ENCODE data around the gene RNF157. TPM values are rescaled to one million over a fixed set of nuclear protein-coding genes. Genes with fewer than 3 reads are reported as not detected.

RNF157 gene
- total RNA-seq, 1 donor, result 0.36 TPM

- Histone ChIP-seq H2AFZ (ENCODE audit: low read length) (peak overlapping the region; percentile 54), H3K27me3 (ENCODE audit: insufficient read depth, low read length) (no peaks in the 10 kb centered on the region)
- DNase-seq (ENCODE audit: insufficient read length, low spot score, missing footprints), result peak; percentile 95
These were observed 26.1 kb upstream of the RNF157 start for GRCh38 chr17:76266244-76266938.

GRCh38 chr17:76265624-76266243 lies 25.4 kb upstream of the RNF157 start:
- Histone ChIP-seq H3K79me2 (ENCODE audit: insufficient read depth, low read length) (peaks cover 43% of the 10 kb centered on the region), H3K27ac (ENCODE audit: low read depth, low read length) (peak overlapping the region; percentile 76), H3K36me3 (ENCODE audit: insufficient read depth, low read length) (peaks cover 10% of the 10 kb centered on the region), H4K20me1 (ENCODE audit: insufficient read depth, low read length) (peaks cover 2% of the 10 kb centered on the region), H3K4me2 (ENCODE audit: insufficient read depth, low read length) (peak overlapping the region; percentile 96), H3K9me3 (ENCODE audit: low read depth, low read length) (no peaks in the 10 kb centered on the region), H3K4me3 (ENCODE audit: insufficient read depth, low read length) (peak overlapping the region; percentile 93), H3K27me3 (ENCODE audit: insufficient read depth, low read length) (no peaks in the 10 kb centered on the region), H3K4me1 (ENCODE audit: insufficient read depth, low read length) (peaks cover 40% of the 10 kb centered on the region), H2AFZ (ENCODE audit: low read length) (no peak overlapping the region)
- no peak for TF ChIP-seq CTCF (IDR thresholded peaks at IDR 0.05; ENCODE audit: extremely low read depth, low read depth, low read length)
- peak; percentile 94 for DNase-seq (ENCODE audit: insufficient read length, low spot score, missing footprints)

More at GRCh38 chr17:76266244-76266938, 26.1 kb upstream of the RNF157 start:
- peaks cover 2% of the 10 kb centered on the region for H4K20me1 ChIP-seq (ENCODE audit: insufficient read depth, low read length)
- peaks cover 43% of the 10 kb centered on the region for H3K79me2 ChIP-seq (ENCODE audit: insufficient read depth, low read length)
- peak overlapping the region; percentile 76 for H3K27ac ChIP-seq (ENCODE audit: low read depth, low read length)
- peaks cover 10% of the 10 kb centered on the region for H3K36me3 ChIP-seq (ENCODE audit: insufficient read depth, low read length)
- no peak for TF ChIP-seq CTCF (IDR thresholded peaks at IDR 0.05; ENCODE audit: extremely low read depth, low read depth, low read length)
- H3K9me3 ChIP-seq (ENCODE audit: low read depth, low read length), result no peaks in the 10 kb centered on the region
- peak overlapping the region; percentile 96 for H3K4me2 ChIP-seq (ENCODE audit: insufficient read depth, low read length)
- peaks cover 40% of the 10 kb centered on the region for H3K4me1 ChIP-seq (ENCODE audit: insufficient read depth, low read length)
- H3K4me3 ChIP-seq (ENCODE audit: insufficient read depth, low read length), result peak overlapping the region; percentile 93

GRCh38 chr17:76264755-76265623 lies 24.7 kb upstream of the RNF157 start, which contains the start of gene UBALD2:
TSS of gene UBALD2 (plus strand) at chr17:76265348. CDS start at chr17:76265506, 158 bp downstream.
- Histone ChIP-seq H3K36me3 (ENCODE audit: insufficient read depth, low read length) (peaks cover 10% of the 10 kb centered on the region), H3K4me3 (ENCODE audit: insufficient read depth, low read length) (peak within 1 kb of the TSS; percentile 93), H4K20me1 (ENCODE audit: insufficient read depth, low read length) (peaks cover 2% of the 10 kb centered on the region), H3K27ac (ENCODE audit: low read depth, low read length) (peak within 1 kb of the TSS; percentile 95), H3K9me3 (ENCODE audit: low read depth, low read length) (no peaks in the 10 kb centered on the region), H3K27me3 (ENCODE audit: insufficient read depth, low read length) (no peaks in the 10 kb centered on the region), H3K4me1 (ENCODE audit: insufficient read depth, low read length) (peaks cover 40% of the 10 kb centered on the region), H3K4me2 (ENCODE audit: insufficient read depth, low read length) (peak within 1 kb of the TSS; percentile 96), H3K79me2 (ENCODE audit: insufficient read depth, low read length) (peaks cover 43% of the 10 kb centered on the region), H2AFZ (ENCODE audit: low read length) (peak within 1 kb of the TSS; percentile 85)
- no peak for TF ChIP-seq CTCF (IDR thresholded peaks at IDR 0.05; ENCODE audit: extremely low read depth, low read depth, low read length)
- peak; percentile 100 for DNase-seq (ENCODE audit: insufficient read length, low spot score, missing footprints)

All from osteoblast (primary cell).